RWPE2 (cell line): ENCODE data around the gene APOH.
A peak's percentile ranks its signal among the peaks of the same experiment; 100 is the strongest.

ENCODE experiments used
- ATAC-seq: fragments of 200-7000 bp; cut with Tn5 transposase; 3 replicates; pipeline ENCODE4 v1.9.1; 2021; ENCODE audit warnings: low read depth
- DNase-seq: peaks from one replicate; pipeline ENCODE4 v3.0.0-alpha.2; 2020; ENCODE audit warnings: low spot score
- H3K27ac ChIP-seq: fragments of 450-650 bp; 2 replicates; pipeline ENCODE4 v1.5.1; 2017; ENCODE audit warnings: mild to moderate bottlenecking; ENCODE audit not compliant: poor library complexity, severe bottlenecking
- H3K27me3 ChIP-seq: fragments of 250-450 bp; sonication (Bioruptor Pico); 2 replicates; pipeline ENCODE4 v1.5.1; 2021; ENCODE audit warnings: mild to moderate bottlenecking, moderate library complexity; ENCODE audit not compliant: insufficient read depth, poor library complexity, severe bottlenecking
- H3K36me3 ChIP-seq: fragments of 250-450 bp; sonication (Bioruptor Pico); 2 replicates; pipeline ENCODE4 v1.5.1; 2020; ENCODE audit warnings: low read depth, mild to moderate bottlenecking, moderate library complexity
- H3K4me1 ChIP-seq: fragments of 250-450 bp; sonication (Bioruptor Pico); 2 replicates; pipeline ENCODE4 v1.5.1; 2021; ENCODE audit warnings: mild to moderate bottlenecking, moderate library complexity; ENCODE audit not compliant: insufficient read depth, poor library complexity, severe bottlenecking
- H3K4me3 ChIP-seq: fragments of 250-450 bp; sonication (Bioruptor Pico); 2 replicates; pipeline ENCODE4 v1.5.1; 2021; ENCODE audit warnings: mild to moderate bottlenecking, moderate library complexity; ENCODE audit not compliant: severe bottlenecking
- H3K9me3 ChIP-seq: fragments of 250-450 bp; sonication (Bioruptor Pico); 2 replicates; pipeline ENCODE4 v1.5.1; 2021; ENCODE audit warnings: mild to moderate bottlenecking, moderate library complexity; ENCODE audit not compliant: severe bottlenecking
- CTCF ChIP-seq: fragments of 450-650 bp; IDR thresholded peaks from one replicate; pipeline ENCODE4 v1.5.1; 2017; ENCODE audit warnings: mild to moderate bottlenecking, moderate library complexity; ENCODE audit not compliant: poor library complexity, severe bottlenecking

The APOH gene

GRCh38 chr17:66191593-66192377 is 37.4 kb downstream of the APOH start, which contains the start of gene CEP112:
CEP112 (minus strand) TSS chr17:66192133.
- no peak for TF ChIP-seq CTCF
- peak; percentile 73 for ATAC-seq
- H3K9me3 ChIP-seq = no peaks in the 10 kb centered on the region
- no peaks in the 10 kb centered on the region for H3K36me3 ChIP-seq
- no peak for DNase-seq
- no peaks in the 10 kb centered on the region for H3K4me1 ChIP-seq
- no peaks in the 10 kb centered on the region for H3K27me3 ChIP-seq
- H3K27ac ChIP-seq = peak within 1 kb of the TSS; percentile 3
- peak within 1 kb of the TSS; percentile 55 for H3K4me3 ChIP-seq

GRCh38 chr17:66190738-66191592 is 38.2 kb downstream of the APOH start:
- H3K4me3 ChIP-seq = peak overlapping the region; percentile 55
- no peaks in the 10 kb centered on the region for H3K4me1 ChIP-seq
- H3K27me3 ChIP-seq = no peaks in the 10 kb centered on the region
- H3K36me3 ChIP-seq = no peaks in the 10 kb centered on the region
- H3K27ac ChIP-seq = peak overlapping the region; percentile 3
- peak; percentile 35 for ATAC-seq
- no peak for TF ChIP-seq CTCF
- H3K9me3 ChIP-seq = no peaks in the 10 kb centered on the region
- DNase-seq = no peak

- DNase-seq (no peak), ATAC-seq (no peak)
- no peak overlapping the region for H3K27ac ChIP-seq
- peaks cover 6% of the 10 kb centered on the region for H3K36me3 ChIP-seq
- no peaks in the 10 kb centered on the region for H3K4me1 ChIP-seq
- H3K27me3 ChIP-seq = no peaks in the 10 kb centered on the region
- TF ChIP-seq CTCF = no peak
- no peak overlapping the region for H3K4me3 ChIP-seq
- no peaks in the 10 kb centered on the region for H3K9me3 ChIP-seq
These were observed 41.5 kb downstream of the APOH start for GRCh38 chr17:66187718-66188117.

- TF ChIP-seq CTCF = no peak
- Histone ChIP-seq H3K27me3 (no peaks in the 10 kb centered on the region), H3K27ac (no peak overlapping the region), H3K36me3 (peaks cover 21% of the 10 kb centered on the region), H3K4me1 (no peaks in the 10 kb centered on the region), H3K4me3 (no peak overlapping the region), H3K9me3 (no peaks in the 10 kb centered on the region)
- ATAC-seq = no peak
- no peak for DNase-seq
These were observed 43.4 kb downstream of the APOH start for GRCh38 chr17:66185862-66186261.
